HG02938 (cell line): ENCODE data around the gene DNLZ.
"Not testable (repeated sequence)": the region's sequence is repeated elsewhere in the genome, so short reads cannot be mapped to it uniquely, and the experiment has no call there.

Experiments
- ATAC-seq: cut with Tn5 transposase; IDR thresholded peaks from one replicate; pipeline ENCODE4 v1.9.1; 2021; ENCODE audit warnings: mild to moderate bottlenecking, moderate library complexity; ENCODE audit not compliant: unreplicated experiment

DNLZ gene

GRCh38 chr9:136363106-136363948 is at the start of gene DNLZ:
Gene DNLZ, minus strand, starts transcription at chr9:136363744. Its CDS starts 30 bp downstream, at chr9:136363714.
- ATAC-seq = peak; percentile 71

DNA sequence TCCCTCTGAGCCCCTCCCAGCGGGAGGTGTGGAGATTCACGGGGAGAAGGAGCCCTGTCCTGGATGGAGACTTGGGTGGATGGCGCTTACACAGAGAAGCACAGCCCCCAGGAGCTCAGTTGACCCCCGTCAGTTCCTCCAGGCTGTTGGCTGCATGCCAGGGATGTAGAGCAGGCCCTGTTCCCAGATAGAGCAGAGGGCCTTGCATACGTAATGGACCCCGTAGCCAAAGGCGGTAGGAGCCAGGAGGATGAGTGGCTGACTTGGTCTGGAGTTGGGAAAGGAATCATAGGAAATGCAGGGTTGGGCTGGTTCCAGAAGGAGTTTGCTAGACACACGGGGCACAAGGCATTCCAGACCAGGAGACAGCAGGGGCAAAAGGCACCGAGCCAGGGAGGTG is 49.4 kb upstream of the DNLZ start:
- ATAC-seq = no peak

- ATAC-seq = no peak
These were observed 47.8 kb upstream of the DNLZ start for GRCh38 chr9:136411378-136411777.

DNA sequence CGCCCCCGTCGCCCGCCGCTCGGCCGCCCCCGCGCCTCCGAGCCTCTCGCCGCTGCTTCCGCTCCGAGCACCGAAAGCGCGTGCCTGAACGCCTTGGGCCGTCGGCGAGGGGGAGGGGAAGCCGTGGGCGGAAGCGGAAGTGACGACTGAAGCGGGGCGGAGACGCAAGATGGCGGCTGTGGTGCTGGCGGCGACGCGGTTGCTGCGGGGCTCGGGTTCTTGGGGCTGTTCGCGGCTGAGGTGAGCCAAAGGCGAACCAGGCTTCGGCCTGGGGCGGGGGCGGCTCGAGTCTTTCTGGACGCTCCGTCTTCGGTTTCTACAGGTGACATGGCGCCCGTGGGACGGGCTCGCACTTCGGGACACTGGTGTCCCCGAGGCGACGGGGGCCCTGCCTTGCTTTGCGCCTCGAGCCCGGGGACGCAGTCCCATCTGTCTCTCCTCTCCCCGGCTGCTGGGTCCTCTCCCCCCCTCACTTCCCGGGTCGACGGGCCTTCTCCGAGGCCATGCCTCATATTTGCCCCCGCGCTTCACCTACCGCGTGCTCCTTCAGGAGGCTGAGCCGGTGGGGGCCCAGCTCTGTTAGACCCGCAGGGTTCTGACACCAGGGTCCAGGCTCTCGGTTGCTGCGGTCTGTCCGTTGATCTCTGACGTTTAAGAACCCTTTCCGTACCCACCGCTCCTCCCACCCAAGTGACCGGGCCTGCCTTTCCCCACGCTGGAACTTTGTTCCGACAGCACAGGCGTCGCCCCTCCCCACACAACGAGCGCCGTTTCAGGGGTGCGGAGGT is 47.1 kb upstream of the DNLZ start, which contains the start of the genes ENTR1 and PMPCA:
ENTR1 (minus strand) TSS at position 115 of the 788 bp plus-strand sequence. CDS start 217 bp downstream, outside the sequence.
PMPCA (plus strand) TSS at position 159 of the 788 bp plus-strand sequence; CDS start at position 170, 11 bp downstream.
- ATAC-seq = peak; percentile 84

GRCh38 chr9:136409557-136410455 is 46.3 kb upstream of the DNLZ start:
- ATAC-seq = peak; percentile 27

- ATAC-seq = no peak
These were observed 44.4 kb upstream of the DNLZ start for GRCh38 chr9:136407911-136408310.

GRCh38 chr9:136407061-136407460 is 43.5 kb upstream of the DNLZ start:
- not testable (repeated sequence) for ATAC-seq

DNA sequence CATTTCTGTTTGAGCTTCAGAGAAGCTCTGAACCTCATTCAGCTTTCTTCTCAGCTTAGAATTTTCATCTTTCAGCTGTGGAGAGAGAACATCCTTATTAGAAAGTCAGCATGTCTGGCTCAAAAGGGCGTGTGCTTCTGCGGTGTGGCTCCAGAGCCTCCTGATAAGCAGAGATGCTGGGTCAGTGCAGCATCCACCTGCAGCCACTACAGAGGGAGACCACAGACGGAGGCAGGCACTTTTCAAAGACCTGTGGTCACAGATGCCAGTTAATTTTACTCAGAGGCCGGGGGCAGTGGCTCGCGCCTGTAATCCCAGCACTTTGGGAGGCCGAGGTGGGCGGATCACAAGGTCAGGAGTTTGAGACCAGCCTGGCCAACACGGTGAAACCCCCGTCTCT is 42.4 kb upstream of the DNLZ start:
- not testable (repeated sequence) for ATAC-seq

DNA sequence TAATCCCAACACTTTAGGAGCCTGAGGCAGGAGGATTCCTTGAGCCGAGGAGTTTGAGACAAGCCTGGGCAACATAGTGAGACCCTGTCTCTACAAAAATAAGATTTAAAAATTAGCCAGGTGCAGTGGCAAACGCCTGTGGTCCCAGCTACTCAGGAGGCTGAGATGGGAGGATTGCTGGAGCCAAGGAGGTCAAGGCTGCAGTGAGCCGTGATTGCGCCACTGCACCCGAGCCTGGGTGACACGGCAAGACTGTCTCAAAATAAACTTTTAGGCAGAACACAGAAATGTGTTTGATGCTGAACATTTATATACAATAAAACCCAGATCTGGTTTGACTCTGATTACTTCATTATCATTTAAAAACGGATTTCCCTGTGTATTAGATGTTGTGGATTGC is 41.9 kb upstream of the DNLZ start:
- ATAC-seq = no peak

- ATAC-seq = no peak
These were observed 41.2 kb upstream of the DNLZ start for GRCh38 chr9:136404801-136405136.

- ATAC-seq = no peak
These were observed 40.6 kb upstream of the DNLZ start for GRCh38 chr9:136403915-136404800.

DNA sequence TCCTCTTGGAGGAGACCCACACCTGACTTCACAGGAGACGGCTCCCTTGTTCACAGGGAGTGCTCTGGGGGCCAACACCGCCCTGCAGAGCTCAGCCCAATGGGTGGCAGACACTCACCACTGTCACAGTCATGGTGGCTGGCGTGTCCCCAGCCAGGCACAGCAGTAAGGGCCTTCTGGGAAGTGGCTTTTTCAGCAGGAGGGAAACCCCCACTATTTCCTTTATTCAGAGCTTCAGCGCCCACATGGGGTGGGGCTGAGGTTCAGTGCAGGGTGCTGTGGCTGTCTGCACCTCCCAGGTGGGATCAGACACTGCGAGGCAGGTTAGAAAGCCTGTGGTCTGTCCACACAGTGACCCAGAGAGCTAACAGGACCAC is 40.0 kb upstream of the DNLZ start:
- no peak for ATAC-seq

DNA sequence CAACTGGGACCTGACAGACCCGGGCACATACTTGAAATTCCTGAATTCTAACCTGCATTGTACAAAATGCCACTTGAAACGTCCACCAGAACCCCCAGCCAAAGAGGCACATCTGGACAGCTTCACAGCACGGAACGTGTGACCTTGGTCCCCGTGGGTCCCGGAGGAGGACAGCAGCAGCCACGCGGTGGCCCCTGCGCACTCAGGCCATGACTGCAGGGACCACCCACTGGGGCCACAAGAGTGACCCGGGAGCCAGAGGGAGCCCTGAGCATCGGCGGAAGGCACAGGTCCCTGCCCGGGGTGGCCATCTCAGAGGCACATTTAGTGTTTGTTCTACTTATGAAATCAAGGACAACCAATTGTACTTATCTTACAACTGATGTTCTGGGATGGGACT is 38.5 kb upstream of the DNLZ start:
- ATAC-seq = no peak

GRCh38 chr9:136401173-136401922 is 37.8 kb upstream of the DNLZ start:
- no peak for ATAC-seq

- ATAC-seq = peak; percentile 58
These were observed 36.7 kb upstream of the DNLZ start, which contains the start of gene SNAPC4 for GRCh38 chr9:136400038-136400834. Gene SNAPC4, minus strand, starts transcription at chr9:136400170. Its CDS starts 1,742 bp downstream, at chr9:136398428.

DNA sequence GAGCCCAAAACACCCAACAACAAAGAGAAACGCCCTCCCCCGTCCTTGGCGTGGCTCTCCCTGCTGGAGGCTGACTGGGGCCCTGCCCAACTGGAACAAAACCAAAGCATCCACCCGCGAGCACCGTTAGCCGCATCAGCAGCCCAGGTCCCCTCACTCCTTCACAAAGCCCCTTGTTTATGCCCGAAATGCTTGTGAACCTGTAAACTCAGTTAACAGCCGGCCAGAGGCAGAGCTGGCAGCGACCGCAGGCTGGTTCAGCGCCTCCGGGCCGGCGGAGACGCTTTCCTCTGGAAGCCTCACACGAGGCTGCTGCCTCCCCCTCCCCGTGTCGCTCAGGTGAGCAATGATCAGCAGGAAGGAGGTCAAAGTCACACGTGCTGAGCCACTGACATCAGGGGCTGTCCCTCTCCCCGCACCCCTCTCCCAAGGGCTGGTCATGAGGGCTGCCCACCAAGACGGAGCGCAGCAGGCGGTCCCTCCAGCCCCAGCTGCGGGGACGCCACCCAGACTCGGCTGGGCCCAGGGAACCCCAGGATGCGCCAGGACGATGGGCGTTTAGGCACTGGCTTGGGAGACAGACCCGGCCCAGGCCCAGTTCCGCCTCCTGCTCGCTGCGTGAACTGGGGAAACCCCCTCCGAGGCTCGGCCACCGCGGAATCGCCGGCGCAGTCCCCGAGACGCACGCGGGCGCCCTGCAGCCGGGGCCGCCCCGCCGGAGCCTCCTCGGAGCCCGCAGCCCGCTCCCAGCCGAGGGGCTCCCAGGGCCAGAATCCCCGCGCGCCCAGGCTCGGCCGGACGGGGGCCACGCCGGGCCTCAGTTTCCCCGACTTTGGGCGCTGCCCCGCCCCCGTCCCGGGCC is 35.9 kb upstream of the DNLZ start:
- no peak for ATAC-seq

DNA sequence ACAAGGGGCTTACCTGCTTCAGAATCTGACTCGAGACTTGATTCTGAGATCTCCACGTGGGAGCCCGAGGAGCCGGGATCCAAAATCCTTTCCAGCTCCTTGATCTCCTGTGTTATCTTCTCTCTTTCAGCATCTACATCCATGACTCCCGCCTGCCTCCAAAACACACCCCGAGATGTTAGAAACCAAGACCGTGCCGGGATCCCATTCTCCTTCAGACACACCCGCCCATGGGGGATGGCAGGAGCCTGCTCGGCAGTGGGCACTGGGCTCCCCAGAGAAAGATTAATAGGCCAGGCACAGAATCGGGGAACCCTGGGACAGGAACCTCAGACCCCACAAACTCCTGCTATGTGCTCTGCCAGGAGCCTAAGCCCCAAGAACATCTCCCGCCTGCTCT is 34.7 kb upstream of the DNLZ start:
- no peak for ATAC-seq
